Measurements from ENCODE around the gene CLMP.
A peak's percentile ranks its signal among the peaks of the same experiment; 100 is the strongest.

CLMP gene

GRCh38 chr11:123195188-123196059 lies at the start of gene CLMP:
Gene CLMP (minus strand): TSS chr11:123195248. CDS start chr11:123194940, 308 bp downstream.
- DNase-seq (ENCODE audit: low spot score in 2 of 2): no peak
- no peak within 1 kb of the TSS for H3K27ac Mint-ChIP-seq (ENCODE audit: low read depth)
- H3K9me3 Mint-ChIP-seq: no peaks in the 10 kb centered on the region
- peaks cover 86% of the 10 kb centered on the region for H3K27me3 Mint-ChIP-seq
- H3K36me3 Mint-ChIP-seq (ENCODE audit: insufficient read depth): peaks cover 3% of the 10 kb centered on the region
- H3K4me3 Mint-ChIP-seq: peak within 1 kb of the TSS; percentile 55
- ATAC-seq (replicated peaks; ENCODE audit: extremely low read depth, poor library complexity, severe bottlenecking): no peak
- peaks cover 13% of the 10 kb centered on the region for H3K4me1 Mint-ChIP-seq

GRCh38 chr11:123241874-123242543 lies 47.0 kb upstream of the CLMP start:
- H3K9me3 Mint-ChIP-seq: no peaks in the 10 kb centered on the region
- DNase-seq (ENCODE audit: low spot score in 2 of 2): no peak
- no peak overlapping the region for H3K27ac Mint-ChIP-seq (ENCODE audit: low read depth)
- H3K27me3 Mint-ChIP-seq: no peaks in the 10 kb centered on the region
- no peak overlapping the region for H3K4me3 Mint-ChIP-seq
- no peak for ATAC-seq (replicated peaks; ENCODE audit: extremely low read depth, poor library complexity, severe bottlenecking)
- H3K4me1 Mint-ChIP-seq: no peaks in the 10 kb centered on the region
- H3K36me3 Mint-ChIP-seq (ENCODE audit: insufficient read depth): peaks cover 7% of the 10 kb centered on the region

GRCh38 chr11:123241294-123241693 lies 46.2 kb upstream of the CLMP start:
- Mint-ChIP-seq H3K36me3 (ENCODE audit: insufficient read depth) (peaks cover 5% of the 10 kb centered on the region), H3K27me3 (no peaks in the 10 kb centered on the region), H3K9me3 (no peaks in the 10 kb centered on the region), H3K4me3 (no peak overlapping the region), H3K4me1 (no peaks in the 10 kb centered on the region), H3K27ac (ENCODE audit: low read depth) (no peak overlapping the region)
- ATAC-seq (replicated peaks; ENCODE audit: extremely low read depth, poor library complexity, severe bottlenecking) (no peak), DNase-seq (ENCODE audit: low spot score in 2 of 2) (no peak)

GRCh38 chr11:123239191-123240150 lies 44.4 kb upstream of the CLMP start:
- no peak overlapping the region for H3K27ac Mint-ChIP-seq (ENCODE audit: low read depth)
- no peaks in the 10 kb centered on the region for H3K4me1 Mint-ChIP-seq
- no peaks in the 10 kb centered on the region for H3K9me3 Mint-ChIP-seq
- ATAC-seq (replicated peaks; ENCODE audit: extremely low read depth, poor library complexity, severe bottlenecking) (no peak), DNase-seq (ENCODE audit: low spot score in 2 of 2) (no peak)
- H3K36me3 Mint-ChIP-seq (ENCODE audit: insufficient read depth): peaks cover 4% of the 10 kb centered on the region
- H3K4me3 Mint-ChIP-seq: no peak overlapping the region
- H3K27me3 Mint-ChIP-seq: no peaks in the 10 kb centered on the region

- Mint-ChIP-seq H3K27ac (ENCODE audit: low read depth) (no peak overlapping the region), H3K9me3 (no peaks in the 10 kb centered on the region), H3K27me3 (no peaks in the 10 kb centered on the region), H3K36me3 (ENCODE audit: insufficient read depth) (peaks cover 1% of the 10 kb centered on the region), H3K4me1 (peaks cover 6% of the 10 kb centered on the region), H3K4me3 (no peak overlapping the region)
- ATAC-seq (replicated peaks; ENCODE audit: extremely low read depth, poor library complexity, severe bottlenecking): no peak
- no peak for DNase-seq (ENCODE audit: low spot score in 2 of 2)
These were observed 43.2 kb upstream of the CLMP start for GRCh38 chr11:123238297-123238696.

- ATAC-seq (replicated peaks; ENCODE audit: extremely low read depth, poor library complexity, severe bottlenecking) (no peak), DNase-seq (ENCODE audit: low spot score in 2 of 2) (no peak)
- Mint-ChIP-seq H3K36me3 (ENCODE audit: insufficient read depth) (peaks cover 1% of the 10 kb centered on the region), H3K27me3 (no peaks in the 10 kb centered on the region), H3K9me3 (no peaks in the 10 kb centered on the region), H3K4me3 (no peak overlapping the region), H3K27ac (ENCODE audit: low read depth) (no peak overlapping the region), H3K4me1 (peaks cover 13% of the 10 kb centered on the region)
These were observed 41.8 kb upstream of the CLMP start for GRCh38 chr11:123236879-123237278.

- Mint-ChIP-seq H3K27ac (ENCODE audit: low read depth) (no peak overlapping the region), H3K4me1 (peaks cover 13% of the 10 kb centered on the region), H3K36me3 (ENCODE audit: insufficient read depth) (no peaks in the 10 kb centered on the region), H3K9me3 (no peaks in the 10 kb centered on the region), H3K27me3 (no peaks in the 10 kb centered on the region), H3K4me3 (no peak overlapping the region)
- ATAC-seq (replicated peaks; ENCODE audit: extremely low read depth, poor library complexity, severe bottlenecking): no peak
- no peak for DNase-seq (ENCODE audit: low spot score in 2 of 2)
These were observed 40.7 kb upstream of the CLMP start for GRCh38 chr11:123235656-123236261.

- no peak overlapping the region for H3K4me3 Mint-ChIP-seq
- no peak for ATAC-seq (replicated peaks; ENCODE audit: extremely low read depth, poor library complexity, severe bottlenecking)
These were observed 40.1 kb upstream of the CLMP start for GRCh38 chr11:123235117-123235655.

GRCh38 chr11:123233975-123234334 lies 38.9 kb upstream of the CLMP start:
- Mint-ChIP-seq H3K27me3 (no peaks in the 10 kb centered on the region), H3K36me3 (ENCODE audit: insufficient read depth) (no peaks in the 10 kb centered on the region), H3K9me3 (no peaks in the 10 kb centered on the region), H3K4me3 (peak overlapping the region; percentile 62), H3K4me1 (peaks cover 13% of the 10 kb centered on the region), H3K27ac (ENCODE audit: low read depth) (peak overlapping the region; percentile 84)
- no peak for DNase-seq (ENCODE audit: low spot score in 2 of 2)
- no peak for ATAC-seq (replicated peaks; ENCODE audit: extremely low read depth, poor library complexity, severe bottlenecking)

More at GRCh38 chr11:123235117-123235655, 40.1 kb upstream of the CLMP start:
- Mint-ChIP-seq H3K4me1 (peaks cover 13% of the 10 kb centered on the region), H3K36me3 (ENCODE audit: insufficient read depth) (no peaks in the 10 kb centered on the region), H3K27me3 (no peaks in the 10 kb centered on the region), H3K9me3 (no peaks in the 10 kb centered on the region), H3K27ac (ENCODE audit: low read depth) (no peak overlapping the region)
- DNase-seq (ENCODE audit: low spot score in 2 of 2): peak in 1 of 2 donors; percentile 32

- peak; percentile 68 for ATAC-seq (replicated peaks; ENCODE audit: extremely low read depth, poor library complexity, severe bottlenecking)
These were observed 38.4 kb upstream of the CLMP start for GRCh38 chr11:123233280-123233974.

GRCh38 chr11:123231777-123232176 lies 36.7 kb upstream of the CLMP start:
- peaks cover 8% of the 10 kb centered on the region for H3K27me3 Mint-ChIP-seq
- no peak for ATAC-seq (replicated peaks; ENCODE audit: extremely low read depth, poor library complexity, severe bottlenecking)
- H3K27ac Mint-ChIP-seq (ENCODE audit: low read depth): peak overlapping the region; percentile 68
- no peaks in the 10 kb centered on the region for H3K9me3 Mint-ChIP-seq
- no peak overlapping the region for H3K4me3 Mint-ChIP-seq
- DNase-seq (ENCODE audit: low spot score in 2 of 2): no peak
- H3K36me3 Mint-ChIP-seq (ENCODE audit: insufficient read depth): no peaks in the 10 kb centered on the region
- peaks cover 13% of the 10 kb centered on the region for H3K4me1 Mint-ChIP-seq

More at GRCh38 chr11:123233280-123233974, 38.4 kb upstream of the CLMP start:
- Mint-ChIP-seq H3K27ac (ENCODE audit: low read depth) (peak overlapping the region; percentile 84), H3K9me3 (no peaks in the 10 kb centered on the region), H3K27me3 (no peaks in the 10 kb centered on the region), H3K4me3 (peak overlapping the region; percentile 62), H3K36me3 (ENCODE audit: insufficient read depth) (no peaks in the 10 kb centered on the region), H3K4me1 (peaks cover 13% of the 10 kb centered on the region)
- no peak for DNase-seq (ENCODE audit: low spot score in 2 of 2)
